ENCODE results near the gene JPH3.

DNA sequence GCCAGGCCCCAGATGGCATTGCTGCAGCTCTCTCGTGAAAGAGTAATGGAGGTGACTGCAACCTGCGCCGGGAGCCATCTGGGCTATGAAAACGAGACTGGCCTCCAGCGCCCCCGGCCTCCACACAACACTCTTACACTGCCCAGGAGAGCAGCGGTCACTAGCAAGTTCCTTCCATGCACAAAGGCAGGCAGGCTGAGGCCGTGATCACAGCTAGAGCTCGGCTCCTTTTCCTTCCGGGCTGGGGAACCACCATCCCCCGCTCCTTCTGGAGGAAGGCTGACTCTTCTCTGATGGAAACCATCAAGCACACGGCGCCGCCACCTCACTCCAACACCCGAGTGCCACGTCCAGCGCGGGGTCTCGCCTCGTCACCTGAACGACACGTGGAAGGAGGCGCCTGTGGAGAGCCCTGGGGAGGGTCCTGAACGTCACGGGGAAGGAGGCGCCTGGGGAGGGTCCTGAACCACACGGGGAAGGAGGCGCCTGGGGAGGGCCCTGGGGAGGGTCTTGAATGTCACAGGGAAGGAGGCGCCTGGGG, 101.6 kb downstream of the JPH3 start:
- TF ChIP-seq, protein P1, sequence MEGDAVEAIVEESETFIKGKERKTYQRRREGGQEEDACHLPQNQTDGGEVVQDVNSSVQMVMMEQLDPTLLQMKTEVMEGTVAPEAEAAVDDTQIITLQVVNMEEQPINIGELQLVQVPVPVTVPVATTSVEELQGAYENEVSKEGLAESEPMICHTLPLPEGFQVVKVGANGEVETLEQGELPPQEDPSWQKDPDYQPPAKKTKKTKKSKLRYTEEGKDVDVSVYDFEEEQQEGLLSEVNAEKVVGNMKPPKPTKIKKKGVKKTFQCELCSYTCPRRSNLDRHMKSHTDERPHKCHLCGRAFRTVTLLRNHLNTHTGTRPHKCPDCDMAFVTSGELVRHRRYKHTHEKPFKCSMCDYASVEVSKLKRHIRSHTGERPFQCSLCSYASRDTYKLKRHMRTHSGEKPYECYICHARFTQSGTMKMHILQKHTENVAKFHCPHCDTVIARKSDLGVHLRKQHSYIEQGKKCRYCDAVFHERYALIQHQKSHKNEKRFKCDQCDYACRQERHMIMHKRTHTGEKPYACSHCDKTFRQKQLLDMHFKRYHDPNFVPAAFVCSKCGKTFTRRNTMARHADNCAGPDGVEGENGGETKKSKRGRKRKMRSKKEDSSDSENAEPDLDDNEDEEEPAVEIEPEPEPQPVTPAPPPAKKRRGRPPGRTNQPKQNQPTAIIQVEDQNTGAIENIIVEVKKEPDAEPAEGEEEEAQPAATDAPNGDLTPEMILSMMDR (conservative IDR thresholded peaks at IDR 0.05; ENCODE audit: low read depth, low read length) = no peak
- no peak for TF ChIP-seq EZH2 (IDR thresholded peaks at IDR 0.05; ENCODE audit: borderline replicate concordance, low read depth, low read length, poor library complexity, severe bottlenecking)

Data from A673 (cell line).